GM21786 (cell line): Measurements from ENCODE around the gene PPP1R17.
A peak's percentile ranks its signal among the peaks of the same experiment; 100 is the strongest.

Experiments
- ATAC-seq: cut with Tn5 transposase; IDR thresholded peaks from one replicate; pipeline ENCODE4 v1.9.1; 2021; ENCODE audit not compliant: unreplicated experiment

PPP1R17 gene

GRCh38 chr7:31695859-31696614 lies 9.0 kb downstream of the PPP1R17 start:
- peak; percentile 52 for ATAC-seq

- ATAC-seq, result no peak
Measured at GRCh38 chr7:31699050-31699449, 12.0 kb downstream of the PPP1R17 start.

GRCh38 chr7:31702354-31702753 lies 15.3 kb downstream of the PPP1R17 start:
- ATAC-seq, result no peak

GRCh38 chr7:31705377-31705776 lies 18.4 kb downstream of the PPP1R17 start:
- ATAC-seq, result peak; percentile 49

- peak; percentile 34 for ATAC-seq
Measured at GRCh38 chr7:31707089-31707488, 20.1 kb downstream of the PPP1R17 start.

- no peak for ATAC-seq
Measured at GRCh38 chr7:31710171-31710570, 23.2 kb downstream of the PPP1R17 start.

GRCh38 chr7:31716355-31716754 lies 29.3 kb downstream of the PPP1R17 start:
- ATAC-seq, result no peak

GRCh38 chr7:31720366-31720765 lies 33.4 kb downstream of the PPP1R17 start:
- ATAC-seq, result no peak

- ATAC-seq, result no peak
Measured at GRCh38 chr7:31724696-31725095, 37.7 kb downstream of the PPP1R17 start.

GRCh38 chr7:31729195-31729804 lies 42.3 kb downstream of the PPP1R17 start:
- no peak for ATAC-seq

- ATAC-seq, result no peak
Measured at GRCh38 chr7:31734456-31734855, 47.4 kb downstream of the PPP1R17 start.

- ATAC-seq, result peak; percentile 53
Measured at GRCh38 chr7:31735991-31736982, 49.3 kb downstream of the PPP1R17 start.

- no peak for ATAC-seq
Measured at GRCh38 chr7:31741852-31742251, 54.8 kb downstream of the PPP1R17 start.

- ATAC-seq, result peak; percentile 60
Measured at GRCh38 chr7:31744294-31744874, 57.4 kb downstream of the PPP1R17 start.

GRCh38 chr7:31747553-31747952 lies 60.5 kb downstream of the PPP1R17 start:
- ATAC-seq, result no peak

GRCh38 chr7:31748084-31748483 lies 61.1 kb downstream of the PPP1R17 start:
- ATAC-seq, result no peak

- ATAC-seq, result no peak
Measured at GRCh38 chr7:31751726-31752125, 64.7 kb downstream of the PPP1R17 start.
